SK-N-MC (cell line): Measurements from ENCODE around the gene SLC16A5.

Experiments used
- EZH2 ChIP-seq: fragments of 200-600 bp; sonication (generic); IDR thresholded peaks from one replicate; pipeline ENCODE4 v1.6.1; 2017; ENCODE audit warnings: antibody characterized with exemption
- FOXP2 ChIP-seq: optimal IDR thresholded peaks from 2 replicates; pipeline ENCODE3; 2011; ENCODE audit warnings: mild to moderate bottlenecking, moderate library complexity; ENCODE audit not compliant: insufficient read depth; ENCODE audit errors: extremely low read length, control extremely low read depth
- POLR2AphosphoS5 ChIP-seq: IDR thresholded peaks from 2 replicates; pipeline ENCODE4 v1.6.1; 2012; ENCODE audit warnings: mild to moderate bottlenecking, low read depth, low read length, borderline replicate concordance

- TF ChIP-seq FOXP2 (no peak), EZH2 (no peak), POLR2AphosphoS5 (no peak)
These were observed 36.5 kb downstream of the SLC16A5 start for GRCh38 chr17:75124041-75124818.
